SW480 (cell line): Measurements from ENCODE around the gene TUFM.
"Not testable (repeated sequence)": the region's sequence is repeated elsewhere in the genome, so short reads cannot be mapped to it uniquely, and the experiment has no call there.

Source experiments
- DNase-seq: peaks from one replicate; pipeline ENCODE4 v3.0.0-alpha.2; 2016; ENCODE audit warnings: low spot score

Gene TUFM

GRCh38 chr16:28846080-28846932, at the start of gene TUFM:
Gene TUFM (minus strand): TSS chr16:28846348. CDS start chr16:28846269, 79 bp downstream.
- DNase-seq, result peak; percentile 97

DNA sequence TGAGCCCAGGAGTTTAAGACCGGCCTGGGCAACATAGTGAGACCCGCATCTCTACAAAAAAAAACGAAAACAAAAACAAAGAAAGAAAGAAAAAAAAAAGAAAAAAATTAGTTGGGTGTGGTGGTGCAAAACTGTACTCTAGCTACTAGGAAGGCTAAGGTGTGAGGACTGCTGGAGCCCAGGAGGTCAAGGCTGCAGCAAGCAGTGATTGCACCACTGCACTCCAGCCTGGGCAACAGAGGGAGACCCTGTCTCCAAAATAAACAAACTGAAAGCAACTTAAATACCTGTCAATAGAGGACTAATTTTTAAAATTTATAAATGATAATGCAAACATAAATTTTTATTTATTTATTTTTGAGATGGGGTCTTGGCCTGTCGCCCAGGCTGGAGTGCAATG, 49.5 kb upstream of the TUFM start:
- no peak for DNase-seq

GRCh38 chr16:28893291-28893690, 47.1 kb upstream of the TUFM start:
- no peak for DNase-seq

- no peak for DNase-seq
These were observed 46.1 kb upstream of the TUFM start for GRCh38 chr16:28891964-28892890.

GRCh38 chr16:28890355-28890754, 44.2 kb upstream of the TUFM start:
- not testable (repeated sequence) for DNase-seq

- no peak for DNase-seq
These were observed 40.8 kb upstream of the TUFM start for GRCh38 chr16:28886945-28887344.

GRCh38 chr16:28884045-28884444, 37.9 kb upstream of the TUFM start:
- DNase-seq, result no peak

DNA sequence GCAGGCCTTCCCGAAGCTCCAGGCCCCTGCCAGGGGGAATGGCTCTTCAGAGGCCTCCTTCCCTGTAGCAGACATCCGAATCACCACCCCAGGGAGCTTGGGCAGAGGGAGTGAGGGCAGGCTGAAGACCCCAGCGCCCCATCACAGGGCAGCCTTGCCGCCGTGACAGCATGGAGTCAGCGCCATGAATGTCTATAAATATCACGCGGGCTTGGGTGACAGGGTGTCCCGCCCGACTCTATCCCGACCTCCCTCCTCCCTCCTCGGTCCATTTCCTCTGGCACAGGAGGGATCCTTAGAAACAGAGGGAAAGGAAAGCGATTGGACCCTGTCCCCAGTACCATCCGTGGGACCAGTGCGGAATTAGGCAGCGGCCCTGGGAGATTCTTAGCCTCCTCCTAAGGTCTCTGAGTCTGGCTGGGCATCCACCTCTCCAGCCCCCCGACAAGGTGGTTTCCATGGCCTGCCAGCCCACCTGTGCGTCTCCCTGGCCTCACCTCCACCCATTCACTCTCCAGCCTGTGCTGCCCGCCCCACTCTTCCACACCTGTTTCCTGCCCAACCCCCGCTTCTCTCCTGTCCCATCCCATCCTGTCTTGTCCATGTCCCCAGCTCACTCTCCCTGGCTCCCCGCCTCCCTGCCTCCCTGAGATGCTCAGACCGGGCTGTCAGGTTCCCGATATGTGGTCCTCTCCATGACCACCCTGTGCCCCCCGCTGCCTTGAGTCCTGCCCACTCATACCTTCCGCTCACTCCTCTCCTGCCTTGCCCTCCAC, 37.3 kb upstream of the TUFM start:
- DNase-seq, result no peak

DNA sequence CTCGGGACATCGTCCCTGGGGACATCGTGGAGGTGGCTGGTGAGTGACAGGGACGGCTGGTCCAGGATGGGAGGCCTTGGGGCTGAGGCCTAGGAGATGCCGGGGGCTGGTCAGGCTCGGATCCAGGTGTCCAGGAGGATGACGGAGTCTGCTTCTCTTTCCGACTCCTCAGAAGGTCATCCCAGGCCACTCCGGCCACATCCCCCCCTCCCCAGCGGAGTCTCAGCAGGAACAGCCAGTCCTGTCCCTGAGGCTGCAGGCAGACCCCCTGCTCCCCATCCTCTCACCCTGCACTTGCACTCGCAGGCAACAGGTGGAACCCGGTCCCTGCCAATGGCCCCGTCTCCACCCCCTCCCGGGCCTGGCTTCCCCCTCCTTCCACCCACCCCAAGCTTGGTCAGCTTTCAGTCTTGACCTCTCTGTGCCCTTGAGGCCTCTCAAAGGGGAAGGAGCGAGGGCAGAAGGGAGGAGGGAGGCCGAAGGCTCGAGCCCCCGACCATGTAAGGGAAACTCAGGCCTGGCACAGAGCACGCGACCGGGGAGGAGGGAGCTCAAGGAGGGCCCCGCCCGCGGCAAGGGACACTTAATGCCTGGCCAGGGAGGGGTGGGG, 36.5 kb upstream of the TUFM start:
- no peak for DNase-seq

GRCh38 chr16:28881565-28881964, 35.4 kb upstream of the TUFM start:
- not testable (repeated sequence) for DNase-seq

- DNase-seq, result no peak
These were observed 34.8 kb upstream of the TUFM start for GRCh38 chr16:28880955-28881354.

DNA sequence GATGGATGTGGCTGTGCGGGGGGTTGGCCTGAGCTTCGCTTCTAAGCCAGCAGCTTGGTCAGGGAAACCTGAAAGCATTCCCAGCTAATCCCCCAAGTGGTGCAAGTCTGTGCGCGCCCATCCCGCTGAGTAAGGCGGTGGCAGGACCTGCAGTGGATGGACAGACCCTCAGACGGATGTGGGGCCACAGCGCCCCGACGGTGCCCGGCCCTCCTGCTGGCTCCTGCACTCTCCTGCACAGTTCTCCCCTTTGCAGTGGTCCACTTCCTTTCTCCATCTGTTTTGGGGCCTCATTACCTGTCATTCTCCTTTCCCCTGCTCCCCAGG, 34.4 kb upstream of the TUFM start:
- no peak for DNase-seq

- DNase-seq, result peak; percentile 74
These were observed 33.9 kb upstream of the TUFM start for GRCh38 chr16:28879841-28880588.

GRCh38 chr16:28879261-28879840, 33.2 kb upstream of the TUFM start:
- DNase-seq, result no peak

DNA sequence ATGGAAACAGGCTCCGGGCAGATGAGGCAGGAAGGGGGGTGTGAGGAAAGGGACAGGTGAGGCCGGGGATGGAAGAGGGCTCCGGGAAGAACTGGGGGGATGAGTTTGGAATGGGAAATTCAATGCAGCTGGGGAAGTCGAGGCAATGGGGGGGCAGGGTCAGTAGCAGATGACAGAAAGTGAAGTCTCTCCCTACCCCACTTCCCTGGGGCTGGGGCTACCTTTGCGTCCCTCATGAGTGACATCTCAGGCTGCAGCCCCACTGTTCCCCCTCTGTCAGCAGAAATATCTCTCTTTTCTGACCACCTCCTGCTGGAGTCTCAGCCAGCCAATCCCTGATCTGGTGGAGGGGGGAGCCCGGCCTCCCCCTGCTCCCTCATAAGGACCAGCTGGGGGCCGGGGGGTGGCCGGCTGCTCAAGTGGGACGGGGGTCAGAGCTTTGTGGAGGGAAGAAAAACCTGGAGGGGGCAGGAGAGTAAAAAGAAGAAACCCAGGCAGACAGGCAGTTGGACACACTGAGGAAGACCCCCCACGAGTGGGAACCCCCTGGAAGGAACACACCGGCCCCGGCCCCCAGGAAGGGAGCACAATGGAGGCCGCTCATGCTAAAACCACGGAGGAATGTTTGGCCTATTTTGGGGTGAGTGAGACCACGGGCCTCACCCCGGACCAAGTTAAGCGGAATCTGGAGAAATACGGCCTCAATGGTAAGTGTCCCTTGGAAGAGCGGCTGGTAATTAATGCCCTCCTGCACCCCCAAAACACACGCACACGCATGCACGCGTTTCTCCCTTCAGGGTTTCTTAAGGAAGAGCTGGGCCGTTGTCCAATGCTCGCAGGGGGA, 32.2 kb upstream of the TUFM start, which contains the start of gene ATP2A1:
Gene ATP2A1, plus strand, starts transcription at position 406 of the 844 bp plus-strand sequence. Its CDS starts 184 bp downstream, at position 590.
- no peak for DNase-seq

DNA sequence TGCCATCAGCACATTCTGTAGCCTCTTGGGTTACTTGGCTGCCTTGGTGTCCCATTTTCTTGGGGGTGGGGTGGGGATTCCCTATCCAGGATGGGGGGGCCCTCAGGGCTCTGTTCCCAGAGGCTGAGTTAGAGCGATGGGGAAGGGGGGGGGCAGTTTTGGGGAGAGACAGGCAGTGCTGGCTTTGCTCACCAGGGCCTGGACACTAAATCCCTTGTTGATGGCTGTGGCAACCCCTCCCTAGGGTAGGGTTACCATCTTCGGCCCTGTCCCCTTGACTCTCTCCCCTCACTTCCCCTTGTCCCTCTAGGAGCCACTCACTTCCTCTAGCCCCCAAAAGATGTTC, 31.5 kb upstream of the TUFM start:
- DNase-seq, result no peak

DNA sequence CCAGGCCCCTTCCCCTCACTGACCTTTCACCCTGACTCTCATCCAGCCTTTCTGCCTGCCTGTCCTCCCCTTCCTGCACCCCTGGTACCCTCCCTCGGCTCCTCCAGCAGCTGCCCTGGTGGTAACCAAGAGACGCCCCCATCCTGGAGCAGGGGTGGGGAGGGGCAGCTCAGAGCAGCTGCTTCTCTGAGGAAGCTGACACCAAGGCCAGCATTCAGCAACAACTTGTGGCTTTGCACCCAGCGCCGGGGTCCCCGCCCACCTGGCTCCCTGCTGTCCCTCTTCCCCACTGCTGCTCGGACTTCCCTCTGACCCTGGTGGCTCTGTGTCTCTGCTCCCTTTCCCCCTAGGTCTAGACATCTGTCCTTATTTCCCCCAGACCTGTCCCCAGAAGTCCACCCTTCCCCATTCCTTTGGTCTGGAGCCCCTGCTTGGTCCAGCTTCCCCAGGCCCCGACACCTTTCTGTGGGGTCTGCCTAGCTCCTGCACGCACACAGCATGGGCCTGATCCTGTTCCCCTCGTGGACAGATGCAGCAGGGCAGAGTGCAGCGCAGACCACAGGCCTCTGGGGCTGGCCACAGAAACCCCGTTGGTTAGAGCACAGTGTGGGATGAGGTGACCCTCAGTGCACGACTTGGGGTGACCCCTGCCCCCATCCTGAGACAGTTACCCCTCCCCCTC, 31.0 kb upstream of the TUFM start:
- no peak for DNase-seq

GRCh38 chr16:28876019-28876659, 30.0 kb upstream of the TUFM start:
- no peak for DNase-seq
